ENCODE results near the gene ETS2. TPM values are rescaled to one million over a fixed set of nuclear protein-coding genes. Genes with fewer than 3 reads are reported as not detected.

The ETS2 gene
- total and polyA plus RNA-seq, 2 donors = 91.7 to 113 TPM

DNA sequence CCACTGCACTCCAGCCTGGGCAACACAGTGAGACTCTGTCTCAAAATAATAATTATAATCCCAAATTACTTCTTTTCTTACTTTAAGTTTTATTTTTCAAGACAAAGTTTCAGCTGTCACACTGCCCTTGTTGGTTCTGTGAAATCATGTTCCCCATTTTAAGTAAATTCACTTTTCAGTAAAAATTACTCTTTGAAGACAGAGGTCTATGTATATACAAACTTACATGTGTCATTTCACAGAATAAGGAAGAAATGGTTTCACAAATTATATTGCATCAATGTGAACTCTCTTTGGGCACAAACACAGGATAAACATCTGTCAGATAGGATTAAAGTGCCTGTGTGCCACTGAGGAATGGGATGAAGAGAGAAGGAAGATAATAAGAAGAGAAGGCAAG, 33.1 kb upstream of the ETS2 start:
- DNase-seq (ENCODE audit: extremely low spot score) = no peak
- H3K27ac ChIP-seq (ENCODE audit: low read depth) = peak overlapping the region; percentile 84
- H3K4me3 ChIP-seq (ENCODE audit: low read depth, low read length) = no peak overlapping the region
- H3K4me1 ChIP-seq (ENCODE audit: insufficient read depth) = no peaks in the 10 kb centered on the region
- H3K36me3 ChIP-seq (ENCODE audit: insufficient read depth) = no peaks in the 10 kb centered on the region

GRCh38 chr21:38773099-38774061, 32.3 kb upstream of the ETS2 start:
- DNase-seq (ENCODE audit: extremely low spot score) = no peak
- Histone ChIP-seq H3K4me3 (ENCODE audit: low read depth, low read length) (no peak overlapping the region), H3K27ac (ENCODE audit: low read depth) (peak overlapping the region; percentile 84), H3K36me3 (ENCODE audit: insufficient read depth) (no peaks in the 10 kb centered on the region), H3K4me1 (ENCODE audit: insufficient read depth) (no peaks in the 10 kb centered on the region)
- 63% methylated on average over 18 of the region's 18 CpGs for WGBS

GRCh38 chr21:38774152-38774551, 31.6 kb upstream of the ETS2 start:
- Histone ChIP-seq H3K4me3 (ENCODE audit: low read depth, low read length) (no peak overlapping the region), H3K27ac (ENCODE audit: low read depth) (peak overlapping the region; percentile 62), H3K36me3 (ENCODE audit: insufficient read depth) (no peaks in the 10 kb centered on the region), H3K4me1 (ENCODE audit: insufficient read depth) (no peaks in the 10 kb centered on the region)
- 77% methylated on average over 5 of the region's 5 CpGs for WGBS
- DNase-seq (ENCODE audit: extremely low spot score) = no peak

- no peak for DNase-seq (ENCODE audit: extremely low spot score)
- Histone ChIP-seq H3K27ac (ENCODE audit: low read depth) (no peak overlapping the region), H3K4me3 (ENCODE audit: low read depth, low read length) (no peak overlapping the region), H3K36me3 (ENCODE audit: insufficient read depth) (no peaks in the 10 kb centered on the region), H3K4me1 (ENCODE audit: insufficient read depth) (no peaks in the 10 kb centered on the region)
- 90% methylated on average over 12 of the region's 12 CpGs for WGBS
These were observed 31.0 kb upstream of the ETS2 start for GRCh38 chr21:38774586-38775285.

GRCh38 chr21:38775733-38776132, 30.0 kb upstream of the ETS2 start:
- H3K4me1 ChIP-seq (ENCODE audit: insufficient read depth) = no peaks in the 10 kb centered on the region
- no peak overlapping the region for H3K27ac ChIP-seq (ENCODE audit: low read depth)
- H3K4me3 ChIP-seq (ENCODE audit: low read depth, low read length) = no peak overlapping the region
- WGBS = 87% methylated on average over 5 of the region's 5 CpGs
- no peaks in the 10 kb centered on the region for H3K36me3 ChIP-seq (ENCODE audit: insufficient read depth)
- no peak for DNase-seq (ENCODE audit: extremely low spot score)

DNA sequence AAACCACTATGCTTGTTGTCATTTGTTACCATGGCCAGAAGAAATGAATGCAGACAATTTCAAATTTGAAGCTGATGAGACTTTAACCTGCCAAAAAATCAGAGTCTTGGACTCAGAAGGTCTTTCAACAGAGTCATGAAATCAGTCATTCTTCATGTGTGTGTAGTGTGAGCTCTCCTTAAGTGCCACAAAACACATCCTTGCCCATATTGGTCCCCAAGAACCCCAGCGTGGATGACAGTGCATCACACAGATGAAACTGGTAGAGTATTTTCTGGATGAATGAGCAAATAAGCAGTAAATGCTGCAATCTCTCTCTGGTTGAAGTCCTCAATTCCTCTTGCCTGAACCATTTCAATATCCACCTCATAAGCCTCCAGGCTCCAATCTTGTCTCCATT, 28.7 kb upstream of the ETS2 start:
- 92% methylated on average over 1 of the region's 1 CpG for WGBS
- no peak for DNase-seq (ENCODE audit: extremely low spot score)

GRCh38 chr21:38777531-38777930, 28.2 kb upstream of the ETS2 start:
- WGBS = 82% methylated on average over 5 of the region's 5 CpGs
- no peak overlapping the region for H3K4me3 ChIP-seq (ENCODE audit: low read depth, low read length)
- H3K36me3 ChIP-seq (ENCODE audit: insufficient read depth) = no peaks in the 10 kb centered on the region

More for the DNA sequence above, 28.7 kb upstream of the ETS2 start:
- Histone ChIP-seq H3K4me1 (ENCODE audit: insufficient read depth) (no peaks in the 10 kb centered on the region), H3K4me3 (ENCODE audit: low read depth, low read length) (no peak overlapping the region), H3K36me3 (ENCODE audit: insufficient read depth) (no peaks in the 10 kb centered on the region), H3K27ac (ENCODE audit: low read depth) (no peak overlapping the region)

DNA sequence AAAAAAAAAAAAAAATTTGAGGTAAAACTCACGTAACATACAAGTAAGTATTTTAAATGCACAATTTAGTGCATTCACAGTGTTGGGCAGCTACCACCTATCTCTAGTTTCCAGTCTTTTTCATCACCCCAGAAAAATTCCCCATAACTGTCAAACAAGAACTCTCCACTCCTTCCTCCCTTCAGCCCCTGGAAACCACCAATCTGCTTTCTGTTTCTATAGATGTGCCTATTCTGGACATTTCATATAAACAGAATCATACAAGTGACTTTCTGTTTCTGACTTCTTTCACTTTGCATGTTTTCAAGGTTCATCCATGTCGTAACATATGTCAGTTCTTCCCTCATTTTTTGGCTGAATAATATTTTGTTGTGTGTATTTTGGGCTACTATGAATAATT, 24.9 kb upstream of the ETS2 start:
- DNase-seq (ENCODE audit: extremely low spot score) = no peak
- Histone ChIP-seq H3K27ac (ENCODE audit: low read depth) (no peak overlapping the region), H3K4me1 (ENCODE audit: insufficient read depth) (no peaks in the 10 kb centered on the region), H3K36me3 (ENCODE audit: insufficient read depth) (no peaks in the 10 kb centered on the region), H3K4me3 (ENCODE audit: low read depth, low read length) (no peak overlapping the region)
- WGBS = 89% methylated on average over 2 of the region's 2 CpGs

More at GRCh38 chr21:38777531-38777930, 28.2 kb upstream of the ETS2 start:
- Histone ChIP-seq H3K4me1 (ENCODE audit: insufficient read depth) (no peaks in the 10 kb centered on the region), H3K27ac (ENCODE audit: low read depth) (no peak overlapping the region)
- no peak for DNase-seq (ENCODE audit: extremely low spot score)

GRCh38 chr21:38784458-38785266, 21.1 kb upstream of the ETS2 start:
- 84% methylated on average over 7 of the region's 7 CpGs for WGBS
- no peak for DNase-seq (ENCODE audit: extremely low spot score)
- H3K4me1 ChIP-seq (ENCODE audit: insufficient read depth) = no peaks in the 10 kb centered on the region
- no peak overlapping the region for H3K27ac ChIP-seq (ENCODE audit: low read depth)
- no peaks in the 10 kb centered on the region for H3K36me3 ChIP-seq (ENCODE audit: insufficient read depth)
- H3K4me3 ChIP-seq (ENCODE audit: low read depth, low read length) = no peak overlapping the region

DNA sequence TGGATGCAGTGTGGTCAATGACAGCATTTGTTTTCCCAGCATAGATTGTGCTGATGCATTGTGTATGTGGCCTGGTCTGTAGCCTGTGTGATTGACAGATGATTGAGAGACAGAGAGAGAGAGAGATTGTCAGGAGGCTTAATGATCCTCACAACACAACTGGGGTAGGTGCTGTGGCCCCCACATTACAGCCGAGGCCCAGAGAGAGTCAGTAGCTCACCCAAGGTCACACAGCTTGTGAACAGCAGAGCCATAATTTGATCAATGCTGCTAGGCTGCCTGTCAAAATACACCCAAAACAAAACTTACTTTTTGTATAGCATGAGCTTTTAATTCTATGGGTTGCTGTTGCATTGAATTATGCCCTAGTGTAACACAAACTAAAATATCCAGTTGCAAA, 20.2 kb upstream of the ETS2 start:
- 90% methylated on average over 1 of the region's 1 CpG for WGBS
- Histone ChIP-seq H3K27ac (ENCODE audit: low read depth) (no peak overlapping the region), H3K4me1 (ENCODE audit: insufficient read depth) (no peaks in the 10 kb centered on the region), H3K4me3 (ENCODE audit: low read depth, low read length) (no peak overlapping the region), H3K36me3 (ENCODE audit: insufficient read depth) (no peaks in the 10 kb centered on the region)
- DNase-seq (ENCODE audit: extremely low spot score) = no peak

GRCh38 chr21:38787016-38787415, 18.7 kb upstream of the ETS2 start:
- Histone ChIP-seq H3K4me3 (ENCODE audit: low read depth, low read length) (no peak overlapping the region), H3K4me1 (ENCODE audit: insufficient read depth) (no peaks in the 10 kb centered on the region), H3K27ac (ENCODE audit: low read depth) (no peak overlapping the region), H3K36me3 (ENCODE audit: insufficient read depth) (no peaks in the 10 kb centered on the region)
- DNase-seq (ENCODE audit: extremely low spot score) = no peak
- WGBS = 53% methylated on average over 6 of the region's 6 CpGs

DNA sequence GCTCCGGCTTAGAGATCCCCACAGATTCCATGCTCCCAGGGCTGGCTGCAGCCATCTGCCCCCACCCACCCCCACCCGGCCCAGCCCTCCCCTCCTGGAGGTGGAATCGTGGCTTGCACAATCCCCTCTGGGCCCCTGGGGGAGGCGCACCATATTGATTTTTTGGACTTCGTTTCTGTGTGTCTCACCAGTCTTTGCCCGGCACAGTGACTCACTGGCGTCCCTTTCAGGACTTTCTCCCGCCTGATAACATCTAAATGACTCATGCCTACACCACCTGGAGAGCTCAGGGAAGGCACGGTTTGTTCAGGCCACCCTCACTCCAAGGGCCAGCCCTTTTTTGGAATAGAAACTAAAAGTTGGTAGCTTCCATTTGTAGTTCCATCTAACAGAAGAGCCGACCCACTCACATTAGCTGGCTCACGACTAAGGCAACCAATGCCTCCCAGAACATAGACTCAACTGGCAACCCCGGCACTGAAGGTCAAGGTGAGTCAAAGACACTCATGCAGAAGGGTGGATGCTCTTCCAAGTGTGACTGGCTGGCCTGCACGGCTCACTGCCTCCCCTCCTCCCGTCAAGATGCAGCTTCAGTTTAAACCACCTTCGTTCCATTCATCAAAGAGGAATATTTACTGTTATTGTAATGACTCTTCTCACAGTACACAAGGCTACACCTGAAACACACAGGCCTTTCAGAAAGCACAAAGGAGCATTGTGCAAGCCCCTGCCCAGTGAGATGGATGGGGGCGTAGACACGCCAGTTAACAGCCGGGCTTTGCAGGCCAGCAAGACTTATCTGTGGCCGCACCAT, 18.1 kb upstream of the ETS2 start:
- H3K4me3 ChIP-seq (ENCODE audit: low read depth, low read length) = no peak overlapping the region
- no peak for DNase-seq (ENCODE audit: extremely low spot score)
- H3K36me3 ChIP-seq (ENCODE audit: insufficient read depth) = no peaks in the 10 kb centered on the region
- no peaks in the 10 kb centered on the region for H3K4me1 ChIP-seq (ENCODE audit: insufficient read depth)
- H3K27ac ChIP-seq (ENCODE audit: low read depth) = no peak overlapping the region
- WGBS = 70% methylated on average over 19 of the region's 19 CpGs

All from urinary bladder (tissue), 4 donors.